ENCODE results near the gene RAB11FIP3. TPM values are rescaled to one million over a fixed set of nuclear protein-coding genes. Genes with fewer than 3 reads are reported as not detected.

Gene RAB11FIP3
- total and polyA plus RNA-seq, 5 donors from 2014 or later = 1.0 to 34.5 (median 1.5) TPM

DNA sequence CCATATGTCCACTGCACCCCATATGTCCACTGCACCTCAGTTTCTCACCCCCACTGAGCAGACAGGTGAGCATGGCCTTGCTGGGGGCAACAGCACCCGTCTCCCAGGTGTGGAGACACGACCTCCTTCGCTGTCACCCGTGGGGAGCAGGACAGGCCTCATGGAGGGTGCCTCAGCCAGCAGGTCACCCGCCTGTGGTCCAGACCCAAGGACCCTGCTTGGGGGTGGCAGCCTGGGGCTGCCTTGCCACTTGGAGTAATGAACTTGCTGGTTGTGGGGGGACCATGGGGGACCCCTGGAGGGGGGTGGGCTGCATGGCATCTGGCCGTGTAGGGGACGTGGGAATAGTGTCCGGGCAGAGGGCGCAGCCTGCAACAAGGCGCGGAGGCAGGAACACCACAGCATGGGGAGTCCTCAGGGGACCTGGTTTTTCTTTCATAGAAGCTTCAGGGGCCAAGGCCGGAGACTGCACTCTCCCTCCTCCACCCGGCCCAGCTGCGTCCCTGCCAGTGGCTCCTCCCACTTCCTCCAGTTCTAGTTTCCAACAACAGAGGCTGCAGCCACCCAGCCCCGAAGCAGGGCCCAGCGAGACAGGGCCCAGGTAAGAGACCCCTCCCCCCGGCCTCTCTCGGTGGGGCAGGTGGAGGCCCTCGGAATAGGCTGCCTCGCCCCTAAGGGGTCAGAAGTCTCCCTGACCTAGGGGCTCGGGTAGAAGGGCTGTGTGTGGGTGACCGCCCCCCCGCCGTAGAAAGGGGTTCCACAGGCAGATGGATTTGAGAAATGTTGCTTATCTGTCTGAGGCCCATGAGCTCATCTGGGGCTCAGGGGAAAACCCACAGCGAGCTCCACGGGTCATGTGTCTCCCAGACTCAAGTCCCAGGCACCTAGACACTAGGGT lies 141.3 kb downstream of the RAB11FIP3 start, which contains the start of gene NHLRC4:
Gene NHLRC4 (plus strand): TSS at position 531 of the 898 bp plus-strand sequence. CDS start 1,043 bp downstream, outside the sequence.
- Mint-ChIP-seq H3K27ac (peak within 1 kb of the TSS; percentile 62 to 88 (median 84)), H3K4me3 (peak within 1 kb of the TSS; percentile 80 to 93 (median 88)), H3K4me1 (peaks cover 0 to 39% (median 19%) of the 10 kb centered on the region in 4 donors), H3K36me3 (no peaks in the 10 kb centered on the region), H3K27me3 (peaks cover 4% of the 10 kb centered on the region), H3K9me3 (peaks cover 0 to under 1% (median 0%) of the 10 kb centered on the region in 7 donors)
- Histone ChIP-seq H3K4me1 (ENCODE audit: control insufficient read depth, insufficient read depth, low read length, poor library complexity, severe bottlenecking) (peaks cover 52% of the 10 kb centered on the region), H3K9me3 (ENCODE audit: control insufficient read depth in 2 of 2, low read length in 2 of 2) (no peaks in the 10 kb centered on the region), H3K36me3 (ENCODE audit: control insufficient read depth, insufficient read depth, low read length) (no peaks in the 10 kb centered on the region), H3K4me3 (ENCODE audit: low read depth, low read length) (peak within 1 kb of the TSS; percentile 37), H3K27ac (ENCODE audit: insufficient read depth, low read length, poor library complexity, severe bottlenecking) (peak within 1 kb of the TSS; percentile 55), H3K27me3 (ENCODE audit: control insufficient read depth, insufficient read depth, low read length) (no peaks in the 10 kb centered on the region)
- peak; percentile 34 to 85 (median 56) for DNase-seq
- peak; percentile 57 to 58 for ATAC-seq (ENCODE audit: low read depth in 2 of 2)

DNA sequence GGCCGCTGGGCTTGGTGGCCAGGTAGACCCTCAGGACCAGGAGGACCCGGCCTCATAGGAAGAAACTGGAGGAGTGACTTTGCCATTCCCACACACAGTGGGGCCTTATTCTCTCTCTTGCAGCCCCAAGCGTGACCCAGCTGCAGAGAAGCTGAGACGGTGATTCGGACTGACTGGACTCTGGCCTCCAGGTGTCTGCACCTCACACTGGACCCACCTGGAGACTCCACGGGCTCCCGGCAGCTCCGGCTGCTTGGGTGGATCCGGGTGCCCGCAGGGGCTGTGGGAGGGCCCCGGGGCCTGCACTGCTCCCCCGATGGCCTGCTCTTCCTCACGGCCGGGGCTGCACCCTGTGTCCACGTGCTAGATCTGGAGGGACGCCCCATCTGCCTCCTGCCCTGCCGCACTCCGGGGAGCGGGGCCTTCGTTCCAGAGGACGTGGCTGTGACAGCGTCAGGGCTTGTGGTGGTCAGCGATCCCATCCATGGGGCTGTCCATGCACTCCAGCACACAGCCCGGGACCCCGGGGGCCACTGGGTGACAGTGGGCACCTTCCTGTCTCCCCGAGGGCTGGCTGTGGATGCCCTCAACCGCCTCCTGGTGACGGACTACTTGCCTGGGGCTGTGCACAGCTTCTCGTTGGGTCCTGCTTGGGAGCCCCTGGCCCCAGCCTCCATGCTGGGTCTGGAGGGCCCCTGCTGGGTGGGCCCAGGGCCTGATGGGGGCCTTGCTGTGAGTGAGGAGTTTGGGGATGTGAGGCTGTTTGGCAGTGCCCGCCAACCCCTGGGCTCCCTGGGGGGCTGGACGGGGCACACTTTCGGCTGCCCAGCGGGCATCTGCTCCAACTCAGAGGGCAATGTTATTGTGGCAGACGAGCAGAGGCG lies 142.2 kb downstream of the RAB11FIP3 start:
- ATAC-seq (ENCODE audit: low read depth in 2 of 2) (no peak), DNase-seq (no peak)
- Mint-ChIP-seq H3K9me3 (no peaks in the 10 kb centered on the region), H3K36me3 (no peaks in the 10 kb centered on the region), H3K4me1 (peaks cover 0 to 43% (median 23%) of the 10 kb centered on the region in 4 donors), H3K4me3 (peak overlapping the region; percentile 80 to 93 (median 88)), H3K27ac (peak overlapping the region; percentile 62 to 88 (median 84)), H3K27me3 (peaks cover 4% of the 10 kb centered on the region)
- Histone ChIP-seq H3K36me3 (ENCODE audit: control insufficient read depth, insufficient read depth, low read length) (no peaks in the 10 kb centered on the region), H3K27me3 (ENCODE audit: control insufficient read depth, insufficient read depth, low read length) (no peaks in the 10 kb centered on the region), H3K4me1 (ENCODE audit: control insufficient read depth, insufficient read depth, low read length, poor library complexity, severe bottlenecking) (peaks cover 52% of the 10 kb centered on the region), H3K4me3 (ENCODE audit: low read depth, low read length) (peak overlapping the region; percentile 7), H3K27ac (ENCODE audit: insufficient read depth, low read length, poor library complexity, severe bottlenecking) (peak overlapping the region; percentile 55), H3K9me3 (ENCODE audit: control insufficient read depth in 2 of 2, low read length in 2 of 2) (no peaks in the 10 kb centered on the region)

DNA sequence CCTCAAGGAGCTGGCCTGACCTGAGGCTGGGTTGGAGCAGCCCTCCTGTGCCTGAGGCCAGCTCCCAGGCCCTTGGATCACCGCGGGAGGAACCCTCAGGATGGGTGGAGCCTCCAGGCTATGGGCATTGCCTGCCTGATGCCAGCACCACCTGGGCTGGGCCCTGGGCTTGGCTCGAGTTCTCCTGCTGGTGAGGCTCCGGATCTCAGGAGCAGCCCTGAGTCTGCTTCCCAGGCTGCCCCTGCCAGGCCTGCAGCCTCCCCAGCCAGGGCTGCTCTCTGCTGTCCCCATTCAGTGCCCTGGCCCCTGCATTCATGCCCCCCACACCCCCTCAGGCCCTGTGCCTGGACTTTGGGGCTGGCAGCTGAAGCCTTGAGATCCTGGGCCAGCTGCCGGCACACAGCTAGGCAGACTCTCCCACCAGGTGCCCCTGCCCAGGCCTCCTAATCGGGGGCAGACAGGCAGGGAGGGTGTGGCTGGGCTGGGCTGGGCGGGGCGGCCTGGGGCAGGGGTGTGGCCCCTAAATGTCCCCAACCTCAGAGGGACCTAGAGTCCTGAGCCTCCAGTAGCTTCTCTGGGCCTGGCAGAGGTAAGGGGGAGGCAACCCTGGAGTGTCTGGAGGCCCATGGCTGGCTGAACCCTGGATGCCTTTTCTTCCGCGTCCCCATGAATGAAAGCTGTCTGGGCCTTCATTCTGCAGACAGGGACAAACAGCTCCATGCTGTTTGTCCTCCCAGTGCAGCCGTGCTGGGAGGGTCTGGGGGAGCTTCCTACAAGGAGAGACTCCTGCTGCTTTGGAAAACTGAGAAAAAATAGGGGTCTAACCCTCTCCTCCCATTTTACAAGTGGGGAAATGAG lies 143.2 kb downstream of the RAB11FIP3 start:
- DNase-seq = no peak
- no peak for ATAC-seq (ENCODE audit: low read depth in 2 of 2)
- Histone ChIP-seq H3K4me3 (ENCODE audit: low read depth, low read length) (no peak overlapping the region), H3K27ac (ENCODE audit: insufficient read depth, low read length, poor library complexity, severe bottlenecking) (peak overlapping the region; percentile 73), H3K4me1 (ENCODE audit: control insufficient read depth, insufficient read depth, low read length, poor library complexity, severe bottlenecking) (peaks cover 52% of the 10 kb centered on the region), H3K36me3 (ENCODE audit: control insufficient read depth, insufficient read depth, low read length) (no peaks in the 10 kb centered on the region), H3K27me3 (ENCODE audit: control insufficient read depth, insufficient read depth, low read length) (no peaks in the 10 kb centered on the region), H3K9me3 (ENCODE audit: control insufficient read depth in 2 of 2, low read length in 2 of 2) (no peaks in the 10 kb centered on the region)
- Mint-ChIP-seq H3K27me3 (peaks cover 4% of the 10 kb centered on the region), H3K36me3 (no peaks in the 10 kb centered on the region), H3K4me1 (peaks cover 0 to 43% (median 23%) of the 10 kb centered on the region in 4 donors), H3K4me3 (peak overlapping the region; percentile 54 to 89 (median 86)), H3K27ac (peak overlapping the region; percentile 76 to 91 (median 89)), H3K9me3 (no peaks in the 10 kb centered on the region)

DNA sequence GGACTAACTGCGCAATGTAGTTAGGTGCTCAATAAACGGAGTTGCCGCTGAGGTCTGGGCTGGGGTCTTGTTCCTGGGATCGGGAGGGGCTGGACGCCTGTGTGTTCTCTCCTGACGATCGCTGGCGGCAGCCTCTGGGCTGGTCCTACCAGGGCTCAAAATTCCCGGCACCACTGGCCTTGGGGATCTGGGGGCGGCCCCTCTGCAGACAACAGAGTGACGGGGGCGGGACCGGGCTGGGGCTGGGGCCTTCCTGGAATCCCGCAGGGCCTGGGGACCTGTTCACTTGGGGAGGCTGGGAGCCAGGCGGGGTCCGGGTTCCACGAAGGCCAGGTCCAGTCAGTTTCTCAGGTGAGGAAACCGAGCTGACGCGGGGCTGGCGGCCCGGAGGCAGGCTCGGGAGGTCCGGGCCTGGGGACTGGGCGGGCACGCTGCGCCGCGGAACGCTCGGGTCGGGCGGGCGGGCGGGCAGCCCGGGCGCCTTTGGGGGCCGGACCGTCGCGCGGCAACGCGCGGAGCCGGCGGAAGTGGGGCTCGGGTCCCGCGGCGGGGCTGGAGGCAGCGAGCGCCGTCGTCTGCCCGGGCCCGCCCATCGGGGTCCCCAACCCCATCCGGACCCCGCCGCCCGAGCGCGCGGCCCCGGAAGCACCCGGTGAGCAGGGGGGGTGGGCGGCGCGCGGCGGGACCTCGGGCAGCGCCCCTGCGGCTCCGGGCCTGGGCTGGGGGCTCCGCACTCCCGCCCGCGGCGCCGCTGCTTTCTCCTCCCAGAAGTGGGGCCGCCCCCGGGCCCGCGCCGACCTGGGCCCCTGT lies 144.2 kb downstream of the RAB11FIP3 start, which contains the start of gene PIGQ:
Gene PIGQ (plus strand): TSS at position 524 of the 810 bp plus-strand sequence. CDS start 4,107 bp downstream, outside the sequence.
- DNase-seq = peak; percentile 65 to 71 (median 69)

More for the DNA sequence above, 144.2 kb downstream of the RAB11FIP3 start, which contains the start of gene PIGQ:
- H3K27me3 Mint-ChIP-seq = peaks cover 4% of the 10 kb centered on the region
- Histone ChIP-seq H3K4me1 (ENCODE audit: control insufficient read depth, insufficient read depth, low read length, poor library complexity, severe bottlenecking) (peaks cover 52% of the 10 kb centered on the region), H3K36me3 (ENCODE audit: control insufficient read depth, insufficient read depth, low read length) (peaks cover 2% of the 10 kb centered on the region), H3K27me3 (ENCODE audit: control insufficient read depth, insufficient read depth, low read length) (no peaks in the 10 kb centered on the region), H3K27ac (ENCODE audit: insufficient read depth, low read length, poor library complexity, severe bottlenecking) (peak within 1 kb of the TSS; percentile 73), H3K9me3 (ENCODE audit: control insufficient read depth in 2 of 2, low read length in 2 of 2) (no peaks in the 10 kb centered on the region), H3K4me3 (ENCODE audit: low read depth, low read length) (peak within 1 kb of the TSS; percentile 73)
- H3K36me3 Mint-ChIP-seq = no peaks in the 10 kb centered on the region
- peak within 1 kb of the TSS; percentile 84 to 95 (median 90) for H3K4me3 Mint-ChIP-seq
- peaks cover 0 to 2% (median 0%) of the 10 kb centered on the region in 7 donors for H3K9me3 Mint-ChIP-seq
- peaks cover 0 to 43% (median 23%) of the 10 kb centered on the region in 4 donors for H3K4me1 Mint-ChIP-seq
- peak; percentile 70 to 75 for ATAC-seq (ENCODE audit: low read depth in 2 of 2)
- peak within 1 kb of the TSS; percentile 76 to 91 (median 89) for H3K27ac Mint-ChIP-seq

Other genes starting within 250 kb of the RAB11FIP3 start
- not detected for gene HBA1, start 249.0 kb upstream of the RAB11FIP3 start, total RNA-seq
- gene HBA1, start 249.0 kb upstream of the RAB11FIP3 start, polyA plus RNA-seq = under 1 TPM in 1 of 4 donors, not detected in 3; 0.41 TPM
- gene HBQ1, start 245.2 kb upstream of the RAB11FIP3 start, total RNA-seq = not detected
- not detected for gene HBQ1, start 245.2 kb upstream of the RAB11FIP3 start, polyA plus RNA-seq
- 152 TPM for gene LUC7L, start 196.2 kb upstream of the RAB11FIP3 start, total RNA-seq
- 10 to 100 TPM in 1 of 4 donors, 1 to 10 TPM in 3; 8.9 to 10.9 (median 9.8) TPM for gene LUC7L, start 196.2 kb upstream of the RAB11FIP3 start, polyA plus RNA-seq
- 26.5 TPM for gene FAM234A, start 190.8 kb upstream of the RAB11FIP3 start, total RNA-seq
- 10 to 100 TPM; 15.3 to 23.9 (median 21.7) TPM for gene FAM234A, start 190.8 kb upstream of the RAB11FIP3 start, polyA plus RNA-seq
- gene RGS11, start 149.7 kb upstream of the RAB11FIP3 start, total RNA-seq = not detected
- not detected for gene RGS11, start 149.7 kb upstream of the RAB11FIP3 start, polyA plus RNA-seq
- gene ARHGDIG, start 145.1 kb upstream of the RAB11FIP3 start, total RNA-seq = not detected
- gene ARHGDIG, start 145.1 kb upstream of the RAB11FIP3 start, polyA plus RNA-seq = not detected
- gene PDIA2, start 142.5 kb upstream of the RAB11FIP3 start, total RNA-seq = not detected
- not detected for gene PDIA2, start 142.5 kb upstream of the RAB11FIP3 start, polyA plus RNA-seq
- gene AXIN1, start 72.9 kb upstream of the RAB11FIP3 start, total RNA-seq = 45.2 TPM
- 1 to 10 TPM; 1.1 to 2.9 (median 1.4) TPM for gene AXIN1, start 72.9 kb upstream of the RAB11FIP3 start, polyA plus RNA-seq
- 37.8 TPM for gene MRPL28, start 55.1 kb upstream of the RAB11FIP3 start, total RNA-seq
- gene MRPL28, start 55.1 kb upstream of the RAB11FIP3 start, polyA plus RNA-seq = 100 to 1,000 TPM in 1 of 4 donors, 10 to 100 TPM in 3; 63.0 to 109 (median 85.2) TPM
- 71.4 TPM for gene PGAP6, start 43.7 kb upstream of the RAB11FIP3 start, total RNA-seq
- gene PGAP6, start 43.7 kb upstream of the RAB11FIP3 start, polyA plus RNA-seq = 10 to 100 TPM in 3 of 4 donors, 1 to 10 TPM in 1; 7.8 to 45.3 (median 32.2) TPM
- 6.7 TPM for gene NME4, start 28.4 kb upstream of the RAB11FIP3 start, total RNA-seq
- 10 to 100 TPM; 16.2 to 29.8 (median 23.1) TPM for gene NME4, start 28.4 kb upstream of the RAB11FIP3 start, polyA plus RNA-seq
- 4.8 TPM for gene DECR2, start 23.8 kb upstream of the RAB11FIP3 start, total RNA-seq
- gene DECR2, start 23.8 kb upstream of the RAB11FIP3 start, polyA plus RNA-seq = 1 to 10 TPM; 2.2 to 4.5 (median 2.7) TPM
- 82.6 TPM for gene CAPN15, start 102.1 kb downstream of the RAB11FIP3 start, total RNA-seq
- gene CAPN15, start 102.1 kb downstream of the RAB11FIP3 start, polyA plus RNA-seq = 1 to 10 TPM; 3.0 to 8.5 (median 5.2) TPM
- not detected for gene PRR35, start 134.7 kb downstream of the RAB11FIP3 start, total RNA-seq
- gene PRR35, start 134.7 kb downstream of the RAB11FIP3 start, polyA plus RNA-seq = not detected
- gene NHLRC4, start 141.4 kb downstream of the RAB11FIP3 start, total RNA-seq = 1.9 TPM
- gene NHLRC4, start 141.4 kb downstream of the RAB11FIP3 start, polyA plus RNA-seq = 1 to 10 TPM; 3.7 to 5.6 (median 4.8) TPM
- gene PIGQ, start 144.3 kb downstream of the RAB11FIP3 start, total RNA-seq = 25.7 TPM
- 10 to 100 TPM; 11.6 to 15.3 (median 12.9) TPM for gene PIGQ, start 144.3 kb downstream of the RAB11FIP3 start, polyA plus RNA-seq
- 12.1 TPM for gene RAB40C, start 164.4 kb downstream of the RAB11FIP3 start, total RNA-seq
- gene RAB40C, start 164.4 kb downstream of the RAB11FIP3 start, polyA plus RNA-seq = 1 to 10 TPM; 6.8 to 9.6 (median 8.2) TPM
- gene WFIKKN1, start 205.3 kb downstream of the RAB11FIP3 start, total RNA-seq = 0.22 TPM
- not detected for gene WFIKKN1, start 205.3 kb downstream of the RAB11FIP3 start, polyA plus RNA-seq
- gene METTL26, start 210.7 kb downstream of the RAB11FIP3 start, total RNA-seq = 45.3 TPM
- gene METTL26, start 210.7 kb downstream of the RAB11FIP3 start, polyA plus RNA-seq = 100 to 1,000 TPM in 2 of 4 donors, 10 to 100 TPM in 2; 82.7 to 133 (median 102) TPM
- gene MCRIP2, start 216.2 kb downstream of the RAB11FIP3 start, total RNA-seq = 10.5 TPM
- gene MCRIP2, start 216.2 kb downstream of the RAB11FIP3 start, polyA plus RNA-seq = 10 to 100 TPM; 18.0 to 23.1 (median 18.4) TPM
- 11.4 TPM for gene WDR90, start 223.7 kb downstream of the RAB11FIP3 start, total RNA-seq
- 1 to 10 TPM in 2 of 4 donors, under 1 TPM in 2; 0.89 to 2.5 (median 1.1) TPM for gene WDR90, start 223.7 kb downstream of the RAB11FIP3 start, polyA plus RNA-seq
- 212 TPM for gene RHOT2, start 242.5 kb downstream of the RAB11FIP3 start, total RNA-seq
- 10 to 100 TPM; 34.3 to 47.1 (median 38.4) TPM for gene RHOT2, start 242.5 kb downstream of the RAB11FIP3 start, polyA plus RNA-seq

Measured in CD4-positive, CD25-positive, alpha-beta regulatory T cell (primary cell).